Trophoblast cell (in vitro differentiated cells and primary cell): ENCODE measurements around the gene BRD1.
A peak's percentile ranks its signal among the peaks of the same experiment; 100 is the strongest.

Source experiments
- DNase-seq, 2 donors: peaks; one replicate each; pipeline ENCODE4 v3.0.0-alpha.2; 2016
- H2AFZ ChIP-seq: 2 replicates; pipeline ENCODE4 v1.6.1; 2013; ENCODE audit warnings: low read length, moderate library complexity, mild to moderate bottlenecking; ENCODE audit not compliant: insufficient read depth, poor library complexity
- H2AK5ac ChIP-seq: 2 replicates; pipeline ENCODE4 v1.6.1; 2013; ENCODE audit warnings: mild to moderate bottlenecking, low read length
- H2BK120ac ChIP-seq: 2 replicates; pipeline ENCODE4 v1.6.1; 2013; ENCODE audit warnings: low read length, mild to moderate bottlenecking, moderate library complexity; ENCODE audit not compliant: insufficient read depth, poor library complexity
- H2BK12ac ChIP-seq: 2 replicates; pipeline ENCODE4 v1.6.1; 2013; ENCODE audit warnings: mild to moderate bottlenecking, low read length, moderate library complexity
- H2BK5ac ChIP-seq: 2 replicates; pipeline ENCODE4 v1.6.1; 2013; ENCODE audit warnings: low read length, low read depth, moderate library complexity, mild to moderate bottlenecking; ENCODE audit not compliant: poor library complexity
- H3K14ac ChIP-seq: 2 replicates; pipeline ENCODE4 v1.6.1; 2013; ENCODE audit warnings: mild to moderate bottlenecking, low read length
- H3K18ac ChIP-seq: 2 replicates; pipeline ENCODE4 v1.6.1; 2013; ENCODE audit warnings: mild to moderate bottlenecking, low read length
- H3K23ac ChIP-seq: 2 replicates; pipeline ENCODE4 v1.6.1; 2013; ENCODE audit warnings: low read length
- H3K27ac ChIP-seq: 2 replicates; pipeline ENCODE4 v1.5.1; 2013; ENCODE audit warnings: low read depth, mild to moderate bottlenecking, inconsistent platforms, low read length, moderate library complexity
- H3K27me3 ChIP-seq: 2 replicates; pipeline ENCODE4 v1.6.1; 2013; ENCODE audit warnings: inconsistent platforms, mild to moderate bottlenecking, low read length, moderate library complexity; ENCODE audit not compliant: insufficient read depth
- H3K36me3 ChIP-seq, 2 experiments: 1 replicate in 1 of 2; 2 replicates in 1 of 2; pipeline ENCODE4 v1.6.1; 2013; ENCODE audit warnings: low read length in 2 of 2, mild to moderate bottlenecking in 2 of 2, moderate library complexity in 1 of 2; ENCODE audit not compliant: insufficient read depth in 2 of 2, control insufficient read depth in 1 of 2
- H3K4ac ChIP-seq: 2 replicates; pipeline ENCODE4 v1.6.1; 2013; ENCODE audit warnings: low read depth, mild to moderate bottlenecking, low read length, moderate library complexity
- H3K4me1 ChIP-seq, 2 experiments: 1 replicate in 1 of 2; 2 replicates in 1 of 2; pipeline ENCODE4 v1.6.1; 2013; ENCODE audit warnings: low read length in 2 of 2, mild to moderate bottlenecking in 2 of 2, moderate library complexity in 1 of 2; ENCODE audit not compliant: insufficient read depth in 2 of 2, control insufficient read depth in 1 of 2
- H3K4me2 ChIP-seq: 2 replicates; pipeline ENCODE4 v1.6.1; 2013; ENCODE audit warnings: inconsistent platforms, mild to moderate bottlenecking, low read length, moderate library complexity
- H3K4me3 ChIP-seq: 2 replicates; pipeline ENCODE4 v1.5.1; 2013; ENCODE audit warnings: mild to moderate bottlenecking, low read depth, low read length, inconsistent platforms
- H3K79me1 ChIP-seq: one replicate; pipeline ENCODE4 v1.6.1; 2013; ENCODE audit warnings: low read length
- H3K79me2 ChIP-seq: 2 replicates; pipeline ENCODE4 v1.6.1; 2013; ENCODE audit warnings: low read length, mild to moderate bottlenecking; ENCODE audit not compliant: control insufficient read depth, insufficient read depth, poor library complexity
- H3K9ac ChIP-seq: 2 replicates; pipeline ENCODE4 v1.6.1; 2013; ENCODE audit warnings: mild to moderate bottlenecking, low read length
- H3K9me3 ChIP-seq: 2 replicates; pipeline ENCODE4 v1.6.1; 2013; ENCODE audit warnings: low read depth, mild to moderate bottlenecking, control low read depth, inconsistent platforms, low read length; ENCODE audit not compliant: insufficient read depth
- H4K12ac ChIP-seq: 2 replicates; pipeline ENCODE4 v1.6.1; 2013; ENCODE audit warnings: low read depth, mild to moderate bottlenecking, low read length, moderate library complexity
- H4K8ac ChIP-seq: 2 replicates; pipeline ENCODE4 v1.6.1; 2013; ENCODE audit warnings: low read depth, mild to moderate bottlenecking, low read length, moderate library complexity
- H4K91ac ChIP-seq: one replicate; pipeline ENCODE4 v1.6.1; 2013; ENCODE audit warnings: low read depth, mild to moderate bottlenecking, low read length, moderate library complexity
- WGBS: extraction: QIAGEN DNeasy Blood & Tissue Kit; methylation state at CpG from one replicate; pipeline ENCODE4 v1.1.7; 2013; ENCODE audit warnings: missing lambda C conversion rate; ENCODE audit not compliant: insufficient read length, insufficient coverage; ENCODE audit errors: extremely low coverage; 5-methylcytosine and 5-hydroxymethylcytosine counted together

BRD1 gene

DNA sequence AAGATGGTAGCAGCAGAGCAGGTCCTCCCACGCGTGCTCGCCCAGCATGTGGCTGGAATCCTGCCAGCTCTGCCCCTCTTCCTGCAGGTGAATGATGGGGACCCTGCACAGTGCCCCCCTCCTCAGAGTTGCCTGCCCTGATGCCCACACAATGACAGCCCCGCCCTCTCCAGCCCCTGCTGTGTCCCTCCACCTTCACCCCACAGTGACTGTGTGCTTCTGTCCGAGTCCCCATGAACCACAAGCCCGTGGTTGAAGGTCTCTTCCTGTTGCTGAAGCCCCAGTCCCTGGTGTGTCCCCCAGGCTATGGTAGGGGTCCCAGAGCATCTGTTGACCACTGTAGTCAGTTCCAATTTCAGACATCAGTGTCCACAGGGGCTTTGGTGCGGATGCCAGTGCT lies 71.0 kb downstream of the BRD1 start:
- Histone ChIP-seq H3K4me2 (no peak overlapping the region), H4K12ac (no peak overlapping the region), H2BK12ac (no peak overlapping the region), H4K8ac (no peak overlapping the region), H2AFZ (no peak overlapping the region), H2BK120ac (no peak overlapping the region), H3K4me1 (peaks cover 9 to 11% of the 10 kb centered on the region in 2 experiments), H3K4me3 (no peak overlapping the region), H3K9me3 (peaks cover 15% of the 10 kb centered on the region), H3K79me2 (peaks cover 4% of the 10 kb centered on the region), H3K9ac (peak overlapping the region; percentile 3), H3K27me3 (no peaks in the 10 kb centered on the region), H4K91ac (no peak overlapping the region), H2AK5ac (no peak overlapping the region), H3K36me3 (no peaks in the 10 kb centered on the region), H2BK5ac (no peak overlapping the region), H3K18ac (no peak overlapping the region), H3K27ac (no peak overlapping the region), H3K4ac (no peak overlapping the region), H3K14ac (no peak overlapping the region), H3K23ac (no peak overlapping the region), H3K79me1 (peaks cover 8% of the 10 kb centered on the region)
- no CpG with 5 or more reads among the region's 7 CpGs for WGBS
- DNase-seq, result no peak

DNA sequence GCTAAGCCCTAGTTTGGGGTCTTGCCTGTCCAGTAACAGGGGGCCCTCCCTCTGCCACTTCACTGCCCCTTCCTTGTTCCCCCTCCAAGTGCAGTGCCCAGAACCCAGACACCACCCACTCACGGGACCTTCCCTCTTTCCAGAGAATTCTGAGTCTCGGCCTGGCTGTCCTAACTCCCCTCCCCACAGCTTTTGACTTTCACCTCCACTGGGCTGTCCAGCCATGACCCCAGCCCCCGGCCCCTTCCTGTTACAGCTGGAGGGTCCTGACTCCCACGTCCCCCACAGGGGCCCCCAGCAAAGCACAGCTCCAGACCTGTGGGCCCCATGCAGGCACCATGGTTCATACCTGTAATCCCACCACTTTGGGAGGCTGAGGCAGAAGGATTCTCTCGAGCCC lies 71.5 kb downstream of the BRD1 start:
- Histone ChIP-seq H3K79me1 (peaks cover 8% of the 10 kb centered on the region), H3K36me3 (no peaks in the 10 kb centered on the region), H3K4ac (no peak overlapping the region), H3K27me3 (no peaks in the 10 kb centered on the region), H3K4me1 (peaks cover 9 to 11% of the 10 kb centered on the region in 2 experiments), H2BK5ac (no peak overlapping the region), H2AK5ac (no peak overlapping the region), H3K9ac (no peak overlapping the region), H3K79me2 (peaks cover 4% of the 10 kb centered on the region), H4K8ac (no peak overlapping the region), H3K23ac (no peak overlapping the region), H3K4me2 (no peak overlapping the region), H2AFZ (no peak overlapping the region), H3K18ac (no peak overlapping the region), H3K9me3 (peaks cover 15% of the 10 kb centered on the region), H3K14ac (no peak overlapping the region), H4K91ac (no peak overlapping the region), H3K4me3 (no peak overlapping the region), H3K27ac (no peak overlapping the region), H4K12ac (no peak overlapping the region), H2BK120ac (no peak overlapping the region), H2BK12ac (no peak overlapping the region)
- no peak for DNase-seq
- no CpG with 5 or more reads among the region's 5 CpGs for WGBS

DNA sequence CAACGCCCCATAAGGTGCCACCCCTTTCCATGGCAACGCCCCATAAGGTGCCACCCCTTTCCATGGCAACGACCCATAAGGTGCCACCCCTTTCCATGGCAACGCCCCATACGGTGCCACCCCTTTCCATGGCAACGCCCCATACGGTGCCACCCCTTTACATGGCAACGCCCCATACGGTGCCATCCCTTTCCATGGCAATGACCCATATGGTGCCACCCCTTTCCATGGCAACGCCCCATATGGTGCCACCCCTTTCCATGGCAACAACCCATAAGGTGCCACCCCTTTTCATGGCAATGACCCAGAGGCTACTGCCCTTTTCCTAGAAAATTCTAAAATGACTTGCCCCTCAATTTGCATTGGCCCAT lies 72.1 kb downstream of the BRD1 start:
- Histone ChIP-seq H3K27ac (no peak overlapping the region), H2BK120ac (no peak overlapping the region), H3K14ac (no peak overlapping the region), H2BK12ac (no peak overlapping the region), H2AK5ac (no peak overlapping the region), H3K4ac (no peak overlapping the region), H3K4me1 (peaks cover 5% of the 10 kb centered on the region in 2 experiments), H4K12ac (no peak overlapping the region), H3K4me3 (no peak overlapping the region), H3K18ac (no peak overlapping the region), H4K91ac (no peak overlapping the region), H3K23ac (no peak overlapping the region), H2BK5ac (no peak overlapping the region), H3K36me3 (no peaks in the 10 kb centered on the region), H3K79me2 (peaks cover 3% of the 10 kb centered on the region), H4K8ac (no peak overlapping the region), H3K27me3 (no peaks in the 10 kb centered on the region), H3K9ac (no peak overlapping the region), H3K4me2 (no peak overlapping the region), H3K79me1 (peaks cover 4% of the 10 kb centered on the region), H2AFZ (no peak overlapping the region), H3K9me3 (peaks cover 15% of the 10 kb centered on the region)
- no CpG with 5 or more reads among the region's 10 CpGs for WGBS
- no peak for DNase-seq

DNA sequence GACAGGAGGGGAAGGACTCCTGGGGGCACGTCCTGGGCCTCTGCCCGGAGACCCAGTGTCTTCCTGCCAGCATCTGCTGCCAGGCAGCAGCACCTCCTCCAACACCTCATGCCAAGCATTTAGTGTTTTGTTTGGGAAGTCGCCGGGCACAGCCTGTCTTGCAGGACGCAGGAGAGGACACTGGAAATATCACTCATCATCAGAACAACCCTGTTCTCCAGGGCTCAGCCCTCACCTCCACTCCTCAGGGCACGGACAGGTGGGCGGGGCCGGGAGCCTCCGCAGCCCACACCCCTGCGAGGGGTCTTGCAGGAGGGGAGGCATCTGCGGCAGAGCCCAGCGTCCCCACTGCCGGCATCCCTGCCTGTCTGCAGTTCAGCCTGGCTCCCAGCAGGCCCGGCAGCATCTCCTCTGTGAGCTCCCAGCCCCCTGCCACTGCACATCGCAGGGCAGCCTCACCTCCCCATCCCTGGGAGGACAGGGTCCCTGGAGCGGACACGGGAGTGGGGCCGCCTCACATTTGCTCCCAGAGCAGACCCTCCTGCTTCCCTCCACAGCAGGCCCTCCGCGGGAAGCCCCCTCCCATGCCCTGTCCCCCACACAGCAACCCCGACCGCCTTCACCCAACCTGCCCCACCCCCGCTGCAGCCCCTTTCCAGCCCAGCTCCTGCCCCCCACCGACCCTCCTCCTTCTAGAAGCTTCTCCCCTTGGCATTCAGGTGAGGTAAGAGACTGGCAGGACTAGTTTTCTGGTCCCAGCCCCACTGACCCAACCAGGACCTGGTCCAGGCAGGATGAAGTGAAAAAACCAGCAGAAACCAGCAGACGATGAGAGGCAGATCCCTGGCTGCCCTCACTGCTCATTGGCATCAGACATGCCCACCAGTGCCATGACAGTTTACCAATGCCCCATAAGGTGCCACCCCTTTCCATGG lies 72.7 kb downstream of the BRD1 start:
- Histone ChIP-seq H2BK120ac (no peak overlapping the region), H3K79me1 (no peaks in the 10 kb centered on the region), H3K18ac (no peak overlapping the region), H2AFZ (no peak overlapping the region), H2BK5ac (no peak overlapping the region), H4K91ac (no peak overlapping the region), H3K4me2 (no peak overlapping the region), H3K4ac (no peak overlapping the region), H3K9ac (no peak overlapping the region), H4K8ac (no peak overlapping the region), H3K4me3 (no peak overlapping the region), H4K12ac (no peak overlapping the region), H3K9me3 (peaks cover 15% of the 10 kb centered on the region), H2AK5ac (no peak overlapping the region), H3K4me1 (no peaks in the 10 kb centered on the region), H3K27ac (no peak overlapping the region), H3K23ac (no peak overlapping the region), H3K27me3 (no peaks in the 10 kb centered on the region), H3K14ac (no peak overlapping the region), H3K79me2 (no peaks in the 10 kb centered on the region), H3K36me3 (no peaks in the 10 kb centered on the region), H2BK12ac (no peak overlapping the region)
- DNase-seq, result no peak
- no CpG with 5 or more reads among the region's 25 CpGs for WGBS
